ENCODE results near the gene ATP2B2. TPM values are rescaled to one million over a fixed set of nuclear protein-coding genes. Genes with fewer than 3 reads are reported as not detected.

ATP2B2 gene
- total and polyA plus RNA-seq, 2 of the 8 experiments (the other 6 are each of a cell fraction or from before 2014, with no cell fraction given), result 0.14 to 1.2 TPM

DNA sequence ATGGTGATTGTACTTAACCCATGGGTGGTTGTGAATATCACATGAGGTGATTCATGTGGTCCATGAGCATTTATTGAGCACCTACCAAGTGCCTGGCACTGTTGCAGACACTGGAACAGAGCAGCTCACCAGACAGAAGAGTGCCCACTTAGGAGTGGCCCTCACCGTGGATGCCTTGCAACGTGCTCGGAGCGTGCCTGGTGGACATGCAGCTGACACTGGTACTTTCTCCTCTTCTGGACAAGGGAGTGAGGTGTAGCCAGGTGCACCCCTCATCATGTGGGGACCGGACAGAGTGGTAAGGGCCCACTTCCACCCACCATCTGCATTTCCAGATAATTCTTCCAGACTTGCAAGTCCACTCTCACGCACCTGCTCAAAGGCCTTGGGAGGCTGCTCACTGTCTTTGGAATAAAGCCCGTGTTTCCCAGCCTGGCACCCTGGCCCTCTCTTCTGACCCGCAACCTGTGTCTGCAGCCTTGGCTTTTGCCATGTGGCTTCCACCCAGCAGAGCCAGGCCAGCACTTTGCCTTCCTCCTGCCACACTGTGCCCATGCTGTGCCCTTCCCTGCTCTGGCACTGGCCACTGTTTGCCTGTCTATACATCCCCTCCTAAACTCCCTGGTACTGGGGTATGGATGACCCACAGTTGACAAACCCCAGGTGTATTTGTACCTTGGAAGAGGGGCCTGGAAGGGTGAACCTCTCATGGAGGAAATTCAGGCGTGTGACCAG is 93.6 kb downstream of the ATP2B2 start:
- no peaks in the 10 kb centered on the region for H3K79me1 ChIP-seq (ENCODE audit: low read depth, low read length)
- H2AFZ ChIP-seq (ENCODE audit: low read length), result no peak overlapping the region
- H3K23ac ChIP-seq (ENCODE audit: insufficient read length), result no peak overlapping the region
- H3K36me3 ChIP-seq (ENCODE audit: control insufficient read depth in 2 of 4, insufficient read depth in 4 of 4, low read length in 3 of 4), result no peaks in the 10 kb centered on the region
- no peak overlapping the region for H3K4me3 ChIP-seq (ENCODE audit: extremely low read depth in 1 of 4, insufficient read depth in 2 of 4, low read depth in 3 of 4, low read length in 4 of 4)
- 93% methylated on average over 9 of the region's 9 CpGs; no CpG with 5 or more reads in 1 of the 2 experiments for WGBS, 2 experiments (ENCODE audit: extremely low coverage in 1 of 2, insufficient coverage in 1 of 2, insufficient read length in 1 of 2, insufficient replicate concordance in 2 of 2, low coverage in 1 of 2, low lambda C conversion rate in 2 of 2, missing lambda C conversion rate in 1 of 2)
- no peak overlapping the region for H4K91ac ChIP-seq (replicated peaks; ENCODE audit: insufficient read length, low read length)
- no peak for DNase-seq (ENCODE audit: low read depth in 1 of 2, low spot score in 2 of 2)
- no peak overlapping the region for H2BK20ac ChIP-seq (ENCODE audit: low read length)
- no peaks in the 10 kb centered on the region for H3K23me2 ChIP-seq (ENCODE audit: low read depth, low read length)
- H3K56ac ChIP-seq (replicated peaks; ENCODE audit: insufficient read length, low read depth, low read length), result no peak overlapping the region
- no peak for FAIRE-seq
- H3K4me1 ChIP-seq (replicated peaks in 1 of 4; ENCODE audit: control insufficient read depth in 3 of 4, insufficient read depth in 4 of 4, low read length in 3 of 4), result no peaks in the 10 kb centered on the region
- H3K14ac ChIP-seq (ENCODE audit: insufficient read length), result no peak overlapping the region
- TF ChIP-seq POLR2AphosphoS5 (IDR thresholded peaks at IDR 0.05; ENCODE audit: low read depth, low read length) (no peak), CHD2 (IDR thresholded peaks at IDR 0.05; ENCODE audit: low read length) (no peak), CBX8 (IDR thresholded peaks at IDR 0.05; ENCODE audit: borderline replicate concordance, low read depth, low read length) (no peak), EGR1 (IDR thresholded peaks at IDR 0.05; ENCODE audit: borderline replicate concordance, low read depth, low read length) (no peak), RBBP5 (IDR thresholded peaks at IDR 0.05; ENCODE audit: borderline replicate concordance, low read depth, low read length) (no peak), SP2 (IDR thresholded peaks at IDR 0.05; ENCODE audit: low read length) (no peak)
- TF ChIP-seq, protein P1, sequence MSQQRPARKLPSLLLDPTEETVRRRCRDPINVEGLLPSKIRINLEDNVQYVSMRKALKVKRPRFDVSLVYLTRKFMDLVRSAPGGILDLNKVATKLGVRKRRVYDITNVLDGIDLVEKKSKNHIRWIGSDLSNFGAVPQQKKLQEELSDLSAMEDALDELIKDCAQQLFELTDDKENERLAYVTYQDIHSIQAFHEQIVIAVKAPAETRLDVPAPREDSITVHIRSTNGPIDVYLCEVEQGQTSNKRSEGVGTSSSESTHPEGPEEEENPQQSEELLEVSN (IDR thresholded peaks at IDR 0.05), result no peak
- no peak overlapping the region for H2BK15ac ChIP-seq (ENCODE audit: low read length)
- H3K79me2 ChIP-seq (ENCODE audit: control insufficient read depth in 1 of 2, insufficient read depth in 2 of 2, low read length in 2 of 2), result no peaks in the 10 kb centered on the region
- H4K20me1 ChIP-seq (replicated peaks in 1 of 2; ENCODE audit: control insufficient read depth in 1 of 2, insufficient read depth in 2 of 2, low read length in 2 of 2), result no peaks in the 10 kb centered on the region
- H3K4ac ChIP-seq (replicated peaks; ENCODE audit: insufficient read length, low read depth, low read length), result no peak overlapping the region
- ChIA-PET CTCF (ENCODE audit: partially characterized antibody) (no interaction called here), POLR2A (ENCODE audit: partially characterized antibody) (no interaction called here)
- no peak overlapping the region for H2AK5ac ChIP-seq (ENCODE audit: low read depth, low read length)
- no peak overlapping the region for H2BK12ac ChIP-seq (ENCODE audit: low read depth, low read length)
- H3K18ac ChIP-seq (ENCODE audit: extremely low read depth, low read length), result no peak overlapping the region
- H3K9me3 ChIP-seq (ENCODE audit: insufficient read depth in 2 of 2, low read depth in 1 of 2, low read length in 1 of 2), result no peaks in the 10 kb centered on the region
- no peak overlapping the region for H4K5ac ChIP-seq (ENCODE audit: insufficient read length, low read depth, low read length)
- no peak overlapping the region for H3K9ac ChIP-seq (replicated peaks in 1 of 4; ENCODE audit: extremely low read depth in 1 of 4, low read depth in 3 of 4, low read length in 3 of 4)
- no peak overlapping the region for H2BK120ac ChIP-seq (replicated peaks; ENCODE audit: low read depth, low read length)
- H3K27ac ChIP-seq (ENCODE audit: low read depth, low read length), result no peak overlapping the region
- H4K8ac ChIP-seq (ENCODE audit: extremely low read depth, insufficient read depth, low read length), result no peak overlapping the region; the same call in 1 of the 2 replicates
- no peak overlapping the region for H2BK5ac ChIP-seq (ENCODE audit: low read depth, low read length)
- H3K4me2 ChIP-seq (ENCODE audit: insufficient read depth in 1 of 2, low read depth in 2 of 2, low read length in 2 of 2), result no peak overlapping the region
- H3K27me3 ChIP-seq (replicated peaks in 1 of 4; ENCODE audit: control insufficient read depth in 3 of 4, extremely low read depth in 1 of 4, insufficient read depth in 3 of 4, low read length in 3 of 4), result no peaks in the 10 kb centered on the region

Data from H1 (cell line).